Parietal lobe (tissue), 1 donor: Measurements from ENCODE around the gene VIT. TPM values are rescaled to one million over a fixed set of nuclear protein-coding genes. Genes with fewer than 3 reads are reported as not detected.

Experiments
- total RNA-seq: library from RNA; depleted of rRNA; stranded (reverse); fragments of >200 nt; gene quantifications from one replicate; pipeline ENCODE4 v1.2.3, GENCODE V29; 2014

Gene VIT, protein sequence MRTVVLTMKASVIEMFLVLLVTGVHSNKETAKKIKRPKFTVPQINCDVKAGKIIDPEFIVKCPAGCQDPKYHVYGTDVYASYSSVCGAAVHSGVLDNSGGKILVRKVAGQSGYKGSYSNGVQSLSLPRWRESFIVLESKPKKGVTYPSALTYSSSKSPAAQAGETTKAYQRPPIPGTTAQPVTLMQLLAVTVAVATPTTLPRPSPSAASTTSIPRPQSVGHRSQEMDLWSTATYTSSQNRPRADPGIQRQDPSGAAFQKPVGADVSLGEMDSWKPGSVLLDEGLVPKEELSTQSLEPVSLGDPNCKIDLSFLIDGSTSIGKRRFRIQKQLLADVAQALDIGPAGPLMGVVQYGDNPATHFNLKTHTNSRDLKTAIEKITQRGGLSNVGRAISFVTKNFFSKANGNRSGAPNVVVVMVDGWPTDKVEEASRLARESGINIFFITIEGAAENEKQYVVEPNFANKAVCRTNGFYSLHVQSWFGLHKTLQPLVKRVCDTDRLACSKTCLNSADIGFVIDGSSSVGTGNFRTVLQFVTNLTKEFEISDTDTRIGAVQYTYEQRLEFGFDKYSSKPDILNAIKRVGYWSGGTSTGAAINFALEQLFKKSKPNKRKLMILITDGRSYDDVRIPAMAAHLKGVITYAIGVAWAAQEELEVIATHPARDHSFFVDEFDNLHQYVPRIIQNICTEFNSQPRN
- 0.31 TPM for total RNA-seq

DNA sequence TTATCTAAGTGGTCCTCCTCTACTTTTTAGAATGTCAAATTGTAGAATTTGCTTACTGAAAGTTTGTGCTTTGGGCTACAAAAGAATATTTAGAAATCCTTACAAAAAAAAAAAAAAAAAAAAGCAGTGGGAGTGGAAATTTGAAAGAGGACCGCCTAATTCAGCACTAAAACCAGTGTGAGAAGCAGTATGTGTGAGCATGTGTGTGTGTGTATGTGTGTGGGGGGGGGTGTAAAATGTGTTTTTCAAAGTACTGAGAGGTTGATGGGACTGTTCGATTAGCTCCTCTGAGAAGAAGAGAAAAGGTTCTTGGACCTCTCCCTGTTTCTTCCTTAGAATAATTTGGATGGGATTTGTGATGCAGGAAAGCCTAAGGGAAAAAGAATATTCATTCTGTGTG lies at the start of gene VIT:
VIT (plus strand) TSS at position 175 of the 400 bp plus-strand sequence. CDS start 19,664 bp downstream, outside the sequence.

Other genes with a start within 250 kb of the VIT start
- gene FEZ2, start 98.5 kb upstream of the VIT start, total RNA-seq = 73.9 TPM